Measurements from ENCODE around the gene GNPNAT1.
"Not testable (repeated sequence)": the region's sequence is repeated elsewhere in the genome, so short reads cannot be mapped to it uniquely, and the experiment has no call there.

GNPNAT1 gene

GRCh38 chr14:52789118-52789517 is 2.3 kb downstream of the GNPNAT1 start:
- DNase-seq, result no peak

- DNase-seq, result no peak
Measured at GRCh38 chr14:52786887-52787286, 4.5 kb downstream of the GNPNAT1 start.

- DNase-seq, result no peak
Measured at GRCh38 chr14:52783206-52783605, 8.2 kb downstream of the GNPNAT1 start.

GRCh38 chr14:52781629-52782028 is 9.8 kb downstream of the GNPNAT1 start:
- DNase-seq, result no peak

GRCh38 chr14:52780893-52781292 is 10.5 kb downstream of the GNPNAT1 start:
- no peak for DNase-seq

- DNase-seq, result no peak
Measured at GRCh38 chr14:52778702-52779101, 12.7 kb downstream of the GNPNAT1 start.

- no peak for DNase-seq
Measured at GRCh38 chr14:52776816-52777215, 14.6 kb downstream of the GNPNAT1 start.

- DNase-seq, result no peak
Measured at GRCh38 chr14:52769887-52770286, 21.5 kb downstream of the GNPNAT1 start.

- no peak for DNase-seq
Measured at GRCh38 chr14:52767058-52767833, 24.2 kb downstream of the GNPNAT1 start.

- DNase-seq, result not testable (repeated sequence)
Measured at GRCh38 chr14:52762923-52763322, 28.5 kb downstream of the GNPNAT1 start.

GRCh38 chr14:52759145-52759544 is 32.3 kb downstream of the GNPNAT1 start:
- no peak for DNase-seq

GRCh38 chr14:52755607-52756316 is 35.6 kb downstream of the GNPNAT1 start:
- no peak for DNase-seq

- no peak for DNase-seq
Measured at GRCh38 chr14:52748647-52749292, 42.6 kb downstream of the GNPNAT1 start.

GRCh38 chr14:52741865-52742264 is 49.5 kb downstream of the GNPNAT1 start:
- no peak for DNase-seq

- DNase-seq, result no peak
Measured at GRCh38 chr14:52740751-52741150, 50.7 kb downstream of the GNPNAT1 start.

- no peak for DNase-seq
Measured at GRCh38 chr14:52738409-52738808, 53.0 kb downstream of the GNPNAT1 start.

- no peak for DNase-seq
Measured at GRCh38 chr14:52735921-52736489, 55.4 kb downstream of the GNPNAT1 start.

GRCh38 chr14:52733824-52734223 is 57.6 kb downstream of the GNPNAT1 start:
- no peak for DNase-seq

GRCh38 chr14:52730709-52731111 is 60.7 kb downstream of the GNPNAT1 start:
- DNase-seq, result no peak

- DNase-seq, result peak; percentile 99
Measured at GRCh38 chr14:52729925-52730708, 61.3 kb downstream of the GNPNAT1 start, which contains the start of gene STYX. TSS of gene STYX (plus strand) at chr14:52730166. CDS start at chr14:52730475, 309 bp downstream.

- no peak for DNase-seq
Measured at GRCh38 chr14:52729585-52729924, 61.9 kb downstream of the GNPNAT1 start.

- DNase-seq, result not testable (repeated sequence)
Measured at GRCh38 chr14:52729035-52729434, 62.4 kb downstream of the GNPNAT1 start.

- not testable (repeated sequence) for DNase-seq
Measured at GRCh38 chr14:52727509-52727908, 63.9 kb downstream of the GNPNAT1 start.
